Right atrium auricular region (tissue), 2 donors: ENCODE measurements around the gene PMM2. TPM values are rescaled to one million over a fixed set of nuclear protein-coding genes. Genes with fewer than 3 reads are reported as not detected.

ENCODE experiments used
- DNase-seq: peaks from one replicate; pipeline ENCODE4 v3.0.0-alpha.2; 2019; ENCODE audit warnings: low spot score
- H3K27ac ChIP-seq, 2 donors: fragments of 200-600 bp; sonication (generic); 1 replicate in 1 of 2; 2 replicates in 1 of 2; pipeline ENCODE4 v1.5.1; 2016 to 2019
- H3K27me3 ChIP-seq, 2 donors: fragments of 200-600 bp; sonication (generic); one replicate each; pipeline versions ENCODE4 v1.5.1 to v1.6.0; 2017 to 2019
- H3K36me3 ChIP-seq: fragments of 200-600 bp; sonication (generic); one replicate; pipeline ENCODE4 v1.5.1; 2016
- H3K4me1 ChIP-seq, 2 donors: fragments of 200-600 bp; sonication (generic); one replicate each; pipeline versions ENCODE4 v1.5.1 to v1.6.0; 2017 to 2019
- H3K4me3 ChIP-seq, 2 donors: fragments of 200-600 bp; sonication (generic); 1 replicate in 1 of 2; 2 replicates in 1 of 2; pipeline ENCODE4 v1.5.1; 2017 to 2019; ENCODE audit warnings: mild to moderate bottlenecking in 1 of 2, moderate library complexity in 1 of 2
- H3K9me3 ChIP-seq, 2 donors: fragments of 200-600 bp; sonication (generic); one replicate each; pipeline ENCODE4 v1.5.1; 2019
- CTCF ChIP-seq, 2 donors: fragments of 200-600 bp; sonication (generic); IDR thresholded peaks; one replicate each; pipeline ENCODE4 v1.5.1; 2019; ENCODE audit warnings: antibody characterized with exemption in 2 of 2
- total RNA-seq, 2 donors: library from RNA; depleted of rRNA; stranded (reverse); fragments of >200 nt; gene quantifications; one replicate each; pipeline ENCODE4 v1.1.0, GENCODE V29; 2016

Gene PMM2
- total RNA-seq, 2 donors from 2014 or later = 14.5 to 20.5 TPM

DNA sequence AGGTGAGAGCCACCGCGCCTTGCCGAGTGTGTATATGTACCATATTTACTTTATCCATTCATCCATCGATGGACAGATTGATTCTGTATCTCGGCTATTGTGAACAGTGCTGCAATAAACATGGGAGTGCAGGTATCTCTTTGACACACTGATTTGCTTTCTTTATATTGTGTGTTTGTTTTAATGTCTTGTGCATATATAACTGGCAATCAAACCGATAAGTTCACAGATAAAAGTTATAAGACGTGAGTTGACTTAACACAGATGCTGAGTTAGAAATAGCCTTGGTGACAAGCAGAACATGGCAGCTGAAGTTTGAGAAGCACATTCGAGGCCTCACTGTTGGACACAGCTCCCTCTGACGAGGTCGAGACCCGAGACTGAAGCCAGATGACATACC is 23.4 kb upstream of the PMM2 start:
- Histone ChIP-seq H3K4me3 (no peak overlapping the region), H3K27me3 (no peaks in the 10 kb centered on the region), H3K4me1 (no peaks in the 10 kb centered on the region), H3K36me3 (no peaks in the 10 kb centered on the region), H3K27ac (no peak overlapping the region), H3K9me3 (no peaks in the 10 kb centered on the region)
- no peak for TF ChIP-seq CTCF (IDR thresholded peaks at IDR 0.05)
- no peak for DNase-seq

DNA sequence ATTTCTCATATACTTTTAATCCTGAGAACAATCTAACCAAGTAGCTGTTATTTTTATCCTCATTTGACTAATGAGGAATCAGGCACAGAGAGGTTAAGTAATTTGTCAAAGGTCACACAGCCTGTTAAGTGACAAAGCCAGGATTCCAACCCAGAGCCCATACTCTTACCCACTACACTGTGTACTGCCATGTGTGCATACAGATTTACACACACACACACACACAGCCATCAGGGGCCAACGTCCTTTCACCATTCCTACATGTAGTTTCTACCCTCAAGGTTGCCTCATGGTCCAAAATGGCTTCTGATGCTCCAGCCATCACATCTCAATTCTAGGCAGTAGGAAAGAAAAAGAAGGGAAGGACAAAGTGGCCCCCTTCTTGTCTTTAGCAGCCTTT is 22.3 kb upstream of the PMM2 start:
- H3K4me3 ChIP-seq = no peak overlapping the region
- H3K27ac ChIP-seq = no peak overlapping the region
- DNase-seq = no peak
- TF ChIP-seq CTCF (IDR thresholded peaks at IDR 0.05) = no peak
- no peaks in the 10 kb centered on the region for H3K27me3 ChIP-seq
- no peaks in the 10 kb centered on the region for H3K4me1 ChIP-seq
- H3K36me3 ChIP-seq = no peaks in the 10 kb centered on the region
- no peaks in the 10 kb centered on the region for H3K9me3 ChIP-seq

DNA sequence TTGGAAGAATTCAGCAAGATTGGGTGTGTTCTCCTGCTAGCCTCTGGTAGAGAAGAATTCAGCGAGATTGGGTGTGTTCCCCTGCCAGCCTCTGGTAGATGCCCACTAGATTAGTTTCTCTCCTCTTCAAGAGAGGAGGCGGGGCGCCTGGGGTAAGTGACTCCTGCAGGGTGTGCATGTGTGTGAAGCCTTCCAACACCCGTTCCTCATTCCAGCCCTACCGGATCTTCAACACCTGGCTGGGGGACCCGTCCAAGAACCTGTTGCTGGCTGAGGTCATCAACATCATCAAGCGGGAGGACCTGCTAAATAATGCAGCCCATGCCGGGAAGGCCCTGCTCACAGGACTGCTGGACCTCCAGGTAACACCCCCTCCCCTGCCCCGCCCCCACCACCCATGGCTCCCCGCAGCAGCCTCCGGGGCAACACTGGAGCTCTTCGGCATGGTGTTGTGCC is 21.5 kb upstream of the PMM2 start:
- no peak for TF ChIP-seq CTCF (IDR thresholded peaks at IDR 0.05)
- no peak for DNase-seq
- Histone ChIP-seq H3K9me3 (no peaks in the 10 kb centered on the region), H3K4me1 (no peaks in the 10 kb centered on the region), H3K36me3 (no peaks in the 10 kb centered on the region), H3K27ac (no peak overlapping the region), H3K27me3 (no peaks in the 10 kb centered on the region), H3K4me3 (no peak overlapping the region)

DNA sequence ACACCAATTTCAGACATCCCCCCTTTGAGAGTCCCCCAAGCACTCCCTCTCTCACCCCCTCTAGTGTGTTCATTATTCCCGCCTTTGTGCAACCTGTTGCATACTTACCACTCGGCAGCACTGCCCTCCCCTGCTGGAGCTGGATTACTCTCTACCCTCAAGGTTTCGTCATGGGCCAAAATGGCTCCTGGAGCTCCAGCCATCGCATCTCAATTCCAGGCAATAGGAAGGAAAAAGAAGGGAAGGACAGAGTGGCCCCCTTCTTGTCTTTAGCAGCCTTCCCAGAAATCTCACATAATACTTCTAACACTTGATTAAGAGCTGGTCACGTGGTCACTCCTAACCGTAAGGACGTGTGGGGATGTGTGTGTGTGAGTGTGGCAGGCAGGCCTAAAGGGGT is 20.4 kb upstream of the PMM2 start:
- Histone ChIP-seq H3K4me1 (no peaks in the 10 kb centered on the region), H3K27ac (no peak overlapping the region), H3K36me3 (no peaks in the 10 kb centered on the region), H3K27me3 (no peaks in the 10 kb centered on the region), H3K4me3 (no peak overlapping the region), H3K9me3 (no peaks in the 10 kb centered on the region)
- TF ChIP-seq CTCF (IDR thresholded peaks at IDR 0.05) = no peak
- no peak for DNase-seq

GRCh38 chr16:8781797-8782196 is 15.8 kb upstream of the PMM2 start:
- H3K9me3 ChIP-seq = no peaks in the 10 kb centered on the region
- H3K4me1 ChIP-seq = no peaks in the 10 kb centered on the region
- no peaks in the 10 kb centered on the region for H3K27me3 ChIP-seq
- DNase-seq = no peak
- H3K36me3 ChIP-seq = no peaks in the 10 kb centered on the region
- no peak for TF ChIP-seq CTCF (IDR thresholded peaks at IDR 0.05)
- no peak overlapping the region for H3K27ac ChIP-seq
- no peak overlapping the region for H3K4me3 ChIP-seq

- no peaks in the 10 kb centered on the region for H3K9me3 ChIP-seq
- H3K4me3 ChIP-seq = no peak overlapping the region
- H3K36me3 ChIP-seq = no peaks in the 10 kb centered on the region
- no peak overlapping the region for H3K27ac ChIP-seq
- no peaks in the 10 kb centered on the region for H3K27me3 ChIP-seq
- no peak for DNase-seq
- TF ChIP-seq CTCF (IDR thresholded peaks at IDR 0.05) = no peak
- H3K4me1 ChIP-seq = no peaks in the 10 kb centered on the region
Measured at GRCh38 chr16:8782673-8783072, 15.0 kb upstream of the PMM2 start.
